Camera-type eye (tissue), 1 donor: ENCODE results near the gene ANKRD17. TPM values are rescaled to one million over a fixed set of nuclear protein-coding genes. Genes with fewer than 3 reads are reported as not detected.

Experiments used
- total RNA-seq: library from RNA; depleted of rRNA; stranded (reverse); fragments of >200 nt; gene quantifications from one replicate; pipeline ENCODE4 v1.2.3, GENCODE V29; 2014

The ANKRD17 gene, protein sequence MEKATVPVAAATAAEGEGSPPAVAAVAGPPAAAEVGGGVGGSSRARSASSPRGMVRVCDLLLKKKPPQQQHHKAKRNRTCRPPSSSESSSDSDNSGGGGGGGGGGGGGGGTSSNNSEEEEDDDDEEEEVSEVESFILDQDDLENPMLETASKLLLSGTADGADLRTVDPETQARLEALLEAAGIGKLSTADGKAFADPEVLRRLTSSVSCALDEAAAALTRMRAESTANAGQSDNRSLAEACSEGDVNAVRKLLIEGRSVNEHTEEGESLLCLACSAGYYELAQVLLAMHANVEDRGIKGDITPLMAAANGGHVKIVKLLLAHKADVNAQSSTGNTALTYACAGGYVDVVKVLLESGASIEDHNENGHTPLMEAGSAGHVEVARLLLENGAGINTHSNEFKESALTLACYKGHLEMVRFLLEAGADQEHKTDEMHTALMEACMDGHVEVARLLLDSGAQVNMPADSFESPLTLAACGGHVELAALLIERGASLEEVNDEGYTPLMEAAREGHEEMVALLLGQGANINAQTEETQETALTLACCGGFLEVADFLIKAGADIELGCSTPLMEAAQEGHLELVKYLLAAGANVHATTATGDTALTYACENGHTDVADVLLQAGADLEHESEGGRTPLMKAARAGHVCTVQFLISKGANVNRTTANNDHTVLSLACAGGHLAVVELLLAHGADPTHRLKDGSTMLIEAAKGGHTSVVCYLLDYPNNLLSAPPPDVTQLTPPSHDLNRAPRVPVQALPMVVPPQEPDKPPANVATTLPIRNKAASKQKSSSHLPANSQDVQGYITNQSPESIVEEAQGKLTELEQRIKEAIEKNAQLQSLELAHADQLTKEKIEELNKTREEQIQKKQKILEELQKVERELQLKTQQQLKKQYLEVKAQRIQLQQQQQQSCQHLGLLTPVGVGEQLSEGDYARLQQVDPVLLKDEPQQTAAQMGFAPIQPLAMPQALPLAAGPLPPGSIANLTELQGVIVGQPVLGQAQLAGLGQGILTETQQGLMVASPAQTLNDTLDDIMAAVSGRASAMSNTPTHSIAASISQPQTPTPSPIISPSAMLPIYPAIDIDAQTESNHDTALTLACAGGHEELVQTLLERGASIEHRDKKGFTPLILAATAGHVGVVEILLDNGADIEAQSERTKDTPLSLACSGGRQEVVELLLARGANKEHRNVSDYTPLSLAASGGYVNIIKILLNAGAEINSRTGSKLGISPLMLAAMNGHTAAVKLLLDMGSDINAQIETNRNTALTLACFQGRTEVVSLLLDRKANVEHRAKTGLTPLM (N-terminal part only)
- 111 TPM for total RNA-seq

GRCh38 chr4:73258686-73259570 is at the start of gene ANKRD17:
ANKRD17 (minus strand) TSS chr4:73258798; CDS start chr4:73258668, 130 bp downstream.

GRCh38 chr4:73069338-73070073 is 189.1 kb downstream of the ANKRD17 start, which contains the start of gene COX18:
COX18 (minus strand) TSS chr4:73069716; CDS start chr4:73069649, 67 bp downstream.

Other genes starting within 250 kb of the ANKRD17 start
- 29.0 TPM for gene COX18, start 189.1 kb downstream of the ANKRD17 start, total RNA-seq
- 0.71 TPM for gene ALB, start 145.5 kb upstream of the ANKRD17 start, total RNA-seq
- not detected for gene AFP, start 177.4 kb upstream of the ANKRD17 start, total RNA-seq
- gene AFM, start 222.9 kb upstream of the ANKRD17 start, total RNA-seq, result not detected